ENCODE results near the gene FAM186B.
A peak's percentile ranks its signal among the peaks of the same experiment; 100 is the strongest.

The FAM186B gene

DNA sequence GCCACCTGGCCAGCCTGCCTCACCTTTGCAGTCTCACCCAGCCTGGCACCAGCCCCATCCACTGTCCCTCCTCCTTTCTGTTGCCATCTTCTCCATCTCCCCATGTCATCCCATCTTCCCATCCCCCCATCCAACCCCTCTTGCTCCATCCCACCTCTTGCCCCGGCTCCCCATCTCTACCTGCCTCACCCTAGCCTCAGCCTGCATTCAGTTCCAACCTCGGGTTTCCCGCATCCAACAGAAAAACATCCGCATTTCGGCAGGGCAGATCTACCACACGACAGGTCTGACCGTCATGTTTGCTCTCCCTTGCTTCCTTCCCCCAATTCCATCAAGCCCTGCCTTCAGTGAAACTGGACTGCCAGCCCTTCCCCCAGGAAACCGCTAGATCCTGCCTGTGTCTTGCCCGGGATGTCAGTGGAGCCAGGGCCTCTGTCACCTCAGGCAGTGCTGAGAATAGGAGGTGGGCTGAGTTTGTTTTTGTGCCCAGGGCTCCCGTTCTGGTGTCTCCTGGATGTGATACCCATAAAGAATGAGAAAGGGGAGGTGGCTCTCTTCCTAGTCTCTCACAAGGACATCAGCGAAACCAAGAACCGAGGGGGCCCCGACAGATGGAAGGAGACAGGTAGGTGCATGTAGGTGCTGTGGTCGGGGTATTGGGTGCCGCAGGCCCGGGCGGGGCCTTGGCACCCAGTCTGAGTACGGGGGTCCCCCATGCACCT is 64.1 kb downstream of the FAM186B start:
- CTCF ChIA-PET, result interaction anchor here (0.9 to 1.9 kb wide), 3 partner anchors 10 to 40 kb away, joined by 3 to 10 read pairs (median 3); no protein-coding TSS in a partner anchor
- TF ChIP-seq, protein P1, sequence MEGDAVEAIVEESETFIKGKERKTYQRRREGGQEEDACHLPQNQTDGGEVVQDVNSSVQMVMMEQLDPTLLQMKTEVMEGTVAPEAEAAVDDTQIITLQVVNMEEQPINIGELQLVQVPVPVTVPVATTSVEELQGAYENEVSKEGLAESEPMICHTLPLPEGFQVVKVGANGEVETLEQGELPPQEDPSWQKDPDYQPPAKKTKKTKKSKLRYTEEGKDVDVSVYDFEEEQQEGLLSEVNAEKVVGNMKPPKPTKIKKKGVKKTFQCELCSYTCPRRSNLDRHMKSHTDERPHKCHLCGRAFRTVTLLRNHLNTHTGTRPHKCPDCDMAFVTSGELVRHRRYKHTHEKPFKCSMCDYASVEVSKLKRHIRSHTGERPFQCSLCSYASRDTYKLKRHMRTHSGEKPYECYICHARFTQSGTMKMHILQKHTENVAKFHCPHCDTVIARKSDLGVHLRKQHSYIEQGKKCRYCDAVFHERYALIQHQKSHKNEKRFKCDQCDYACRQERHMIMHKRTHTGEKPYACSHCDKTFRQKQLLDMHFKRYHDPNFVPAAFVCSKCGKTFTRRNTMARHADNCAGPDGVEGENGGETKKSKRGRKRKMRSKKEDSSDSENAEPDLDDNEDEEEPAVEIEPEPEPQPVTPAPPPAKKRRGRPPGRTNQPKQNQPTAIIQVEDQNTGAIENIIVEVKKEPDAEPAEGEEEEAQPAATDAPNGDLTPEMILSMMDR (IDR thresholded peaks at IDR 0.05; ENCODE audit: control extremely low read depth, extremely low read depth, low read depth, missing control alignments), result no peak
- no peak for DNase-seq (ENCODE audit: extremely low spot score)
- POLR2A ChIA-PET, result no interaction called here

DNA sequence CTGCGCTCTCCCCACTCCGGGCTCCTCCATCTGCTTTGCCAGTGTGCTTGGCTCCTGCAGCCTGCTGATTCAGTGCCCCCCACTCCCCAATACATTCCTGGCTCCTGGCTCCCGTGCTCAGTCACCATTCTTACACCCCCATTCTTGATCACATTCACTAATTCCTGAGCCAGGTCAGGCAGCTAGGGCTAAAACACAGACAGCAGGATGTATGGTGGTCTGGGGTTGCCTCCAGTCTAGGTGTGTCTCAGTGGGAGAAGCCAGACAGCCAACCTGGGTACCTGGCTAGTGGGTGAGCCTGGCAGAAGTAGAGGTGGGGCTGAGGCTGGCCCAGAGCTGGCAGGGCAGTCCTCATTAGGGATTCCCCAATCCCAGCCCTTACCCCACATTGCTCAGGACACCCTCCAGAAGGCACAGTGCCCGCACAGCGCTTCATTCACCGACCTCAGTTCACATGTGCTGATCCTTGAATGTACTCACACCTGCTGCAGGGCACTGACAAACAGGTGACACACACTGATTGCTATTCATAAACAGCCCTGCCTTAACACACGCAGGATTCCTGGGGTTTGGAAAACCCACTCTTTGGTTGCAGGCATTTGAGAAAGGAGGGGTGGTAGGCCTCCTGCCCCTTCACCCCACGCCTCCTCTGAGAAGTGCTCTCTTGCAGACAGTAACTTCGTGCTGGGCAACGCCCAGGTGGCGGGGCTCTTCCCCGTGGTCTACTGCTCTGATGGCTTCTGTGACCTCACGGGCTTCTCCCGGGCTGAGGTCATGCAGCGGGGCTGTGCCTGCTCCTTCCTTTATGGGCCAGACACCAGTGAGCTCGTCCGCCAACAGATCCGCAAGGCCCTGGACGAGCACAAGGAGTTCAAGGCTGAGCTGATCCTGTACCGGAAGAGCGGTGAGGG is 65.0 kb downstream of the FAM186B start:
- ChIA-PET POLR2A (no interaction called here), CTCF (interaction anchor here (0.8 to 3.0 kb wide), 8 partner anchors 10 to 251 kb away, joined by 3 to 11 read pairs (median 6); no protein-coding TSS in a partner anchor)
- TF ChIP-seq, protein P1 (IDR thresholded peaks at IDR 0.05; ENCODE audit: control extremely low read depth, extremely low read depth, low read depth, missing control alignments), result no peak
- no peak for DNase-seq (ENCODE audit: extremely low spot score)

GRCh38 chr12:49539406-49540228 is 65.8 kb downstream of the FAM186B start:
- ChIA-PET CTCF (interaction anchor here (0.8 to 3.0 kb wide), 10 partner anchors 11 to 251 kb away, joined by 3 to 11 read pairs (median 6); no protein-coding TSS in a partner anchor), POLR2A (no interaction called here)
- peak; percentile 60 for DNase-seq (ENCODE audit: extremely low spot score)
- TF ChIP-seq, protein P1 (IDR thresholded peaks at IDR 0.05; ENCODE audit: control extremely low read depth, extremely low read depth, low read depth, missing control alignments), result no peak

DNA sequence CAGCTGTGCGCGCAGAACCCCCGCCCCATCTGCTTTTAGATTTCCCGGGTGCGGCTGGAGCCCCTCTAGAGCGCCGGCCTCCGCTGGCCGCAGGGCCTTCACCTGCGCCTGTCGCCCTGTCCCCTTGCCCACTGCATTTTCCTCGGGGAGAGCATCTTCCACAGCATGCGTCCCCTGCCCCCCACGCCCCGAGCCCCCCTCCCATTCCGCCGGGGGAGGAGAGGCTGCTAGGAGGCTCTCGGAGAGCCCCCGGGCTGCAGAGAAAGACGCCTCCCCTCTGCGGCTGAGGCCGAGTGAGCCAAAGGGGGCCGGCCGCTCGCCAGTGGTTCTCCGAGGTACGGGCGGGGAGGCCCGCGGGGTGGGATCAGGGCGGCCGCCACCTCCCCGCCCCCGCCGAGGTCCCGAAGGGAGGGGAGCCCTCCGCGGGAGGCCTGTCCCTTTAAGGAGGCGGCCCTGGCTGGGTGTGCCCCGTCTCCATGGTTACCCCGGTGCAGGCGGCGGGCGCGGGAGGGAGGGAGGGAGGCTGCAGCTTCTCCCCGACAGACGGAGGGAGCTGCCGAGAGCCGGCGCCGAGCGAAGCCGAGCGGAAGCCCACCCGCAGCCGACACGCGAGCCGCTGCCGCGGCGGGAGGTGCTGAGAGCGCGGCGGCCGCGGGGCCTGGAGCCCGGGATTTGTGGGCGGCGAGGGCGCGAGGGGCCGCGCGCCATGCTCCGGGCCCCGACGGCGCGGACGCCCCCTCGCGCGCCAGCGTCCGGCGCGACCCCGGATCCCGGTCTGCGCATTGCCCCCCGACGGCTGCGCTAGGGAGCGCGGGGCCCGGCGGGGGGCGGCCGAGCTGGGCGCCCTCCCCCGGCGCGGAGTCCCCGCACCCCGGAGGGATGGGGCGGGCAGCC is 66.7 kb downstream of the FAM186B start, which contains the start of gene KCNH3:
TSS of gene KCNH3 (plus strand) at position 521 of the 894 bp plus-strand sequence. CDS start 387 bp downstream, outside the sequence.
- peak; percentile 94 for DNase-seq (ENCODE audit: extremely low spot score)
- ChIA-PET POLR2A (no interaction called here), CTCF (interaction anchor here (1.0 to 3.0 kb wide), 11 partner anchors 13 to 250 kb away, joined by 3 to 11 read pairs (median 7); partner anchors contain the start of gene SPATS2)
- TF ChIP-seq, protein P1 (IDR thresholded peaks at IDR 0.05; ENCODE audit: control extremely low read depth, extremely low read depth, low read depth, missing control alignments), result no peak

DNA sequence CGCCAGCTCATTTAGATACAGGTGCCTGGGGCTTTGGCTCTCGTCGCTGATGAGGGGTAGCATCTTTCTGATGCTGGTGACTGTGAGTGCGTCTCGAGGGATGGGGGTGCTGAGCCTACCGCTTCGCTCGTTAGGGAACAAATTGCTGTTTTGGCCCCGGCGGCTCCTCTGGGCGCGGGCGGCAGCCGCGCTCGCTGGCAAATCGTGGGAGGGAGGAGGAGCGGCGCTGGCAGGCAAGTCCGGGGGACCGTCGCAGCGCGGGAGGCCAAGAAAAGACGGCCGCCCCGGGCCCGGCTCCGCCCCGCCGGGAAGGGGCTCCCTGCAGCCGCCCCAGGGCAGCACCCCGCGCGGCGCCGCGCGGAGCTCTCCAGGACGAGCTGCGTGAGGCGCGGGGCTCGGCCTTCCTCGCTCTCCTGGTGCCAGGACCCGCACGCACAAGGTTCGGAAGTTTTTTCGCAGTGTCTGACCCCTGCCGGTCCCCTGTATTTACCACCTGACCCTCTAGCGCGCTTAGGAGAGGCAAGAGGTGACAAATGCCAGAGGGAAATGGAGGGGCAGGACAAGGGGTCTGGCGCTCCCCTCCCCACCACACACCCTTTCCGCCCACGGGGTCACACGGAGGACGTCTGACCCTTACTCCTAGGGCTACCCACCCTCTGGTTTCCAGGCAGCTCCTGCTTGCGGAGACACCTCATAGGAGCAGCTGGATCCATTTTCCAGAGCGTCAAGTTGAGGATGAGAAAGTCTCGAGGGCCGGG is 67.5 kb downstream of the FAM186B start:
- ChIA-PET POLR2A (interaction anchor here (0.7 kb wide), 1 partner anchor 78 kb away, joined by 4 read pairs; no protein-coding TSS in a partner anchor), CTCF (interaction anchor here (1.0 to 3.0 kb wide), 10 partner anchors 12 to 249 kb away, joined by 4 to 11 read pairs (median 8); partner anchors contain the start of gene SPATS2)
- TF ChIP-seq, protein P1 (IDR thresholded peaks at IDR 0.05; ENCODE audit: control extremely low read depth, extremely low read depth, low read depth, missing control alignments), result peak; percentile 18
- no peak for DNase-seq (ENCODE audit: extremely low spot score)
